ENCODE results near the gene SCYL2.
"Not testable (repeated sequence)": the region's sequence is repeated elsewhere in the genome, so short reads cannot be mapped to it uniquely, and the experiment has no call there.

Gene SCYL2

GRCh38 chr12:100308138-100308537 is 41.2 kb downstream of the SCYL2 start:
- in situ Hi-C loops (cut with MboI; ENCODE audit: low sequenced_read_pairs): not testable (repeated sequence)

GRCh38 chr12:100311317-100311716 is 44.3 kb downstream of the SCYL2 start:
- in situ Hi-C loops (cut with MboI; ENCODE audit: low sequenced_read_pairs): no loop called here

- in situ Hi-C loops (cut with MboI; ENCODE audit: low sequenced_read_pairs): no loop called here
Measured at GRCh38 chr12:100317371-100317770, 50.4 kb downstream of the SCYL2 start.

GRCh38 chr12:100324498-100324897 is 57.5 kb downstream of the SCYL2 start:
- in situ Hi-C loops (cut with MboI; ENCODE audit: low sequenced_read_pairs): no loop called here

GRCh38 chr12:100326208-100326607 is 59.2 kb downstream of the SCYL2 start:
- in situ Hi-C loops (cut with MboI; ENCODE audit: low sequenced_read_pairs): no loop called here

GRCh38 chr12:100329800-100330199 is 62.8 kb downstream of the SCYL2 start:
- in situ Hi-C loops (cut with MboI; ENCODE audit: low sequenced_read_pairs): no loop called here

GRCh38 chr12:100331871-100332270 is 64.9 kb downstream of the SCYL2 start:
- in situ Hi-C loops (cut with MboI; ENCODE audit: low sequenced_read_pairs): no loop called here

GRCh38 chr12:100332852-100333251 is 65.9 kb downstream of the SCYL2 start:
- in situ Hi-C loops (cut with MboI; ENCODE audit: low sequenced_read_pairs): no loop called here

- in situ Hi-C loops (cut with MboI; ENCODE audit: low sequenced_read_pairs): no loop called here
Measured at GRCh38 chr12:100337299-100337698, 70.3 kb downstream of the SCYL2 start.

- in situ Hi-C loops (cut with MboI; ENCODE audit: low sequenced_read_pairs): no loop called here
Measured at GRCh38 chr12:100337727-100338126, 70.8 kb downstream of the SCYL2 start.

GRCh38 chr12:100339071-100339470 is 72.1 kb downstream of the SCYL2 start:
- in situ Hi-C loops (cut with MboI; ENCODE audit: low sequenced_read_pairs): no loop called here

GRCh38 chr12:100342897-100343296 is 75.9 kb downstream of the SCYL2 start:
- in situ Hi-C loops (cut with MboI; ENCODE audit: low sequenced_read_pairs): not testable (repeated sequence)

GRCh38 chr12:100344351-100344750 is 77.4 kb downstream of the SCYL2 start:
- in situ Hi-C loops (cut with MboI; ENCODE audit: low sequenced_read_pairs): not testable (repeated sequence)

- in situ Hi-C loops (cut with MboI; ENCODE audit: low sequenced_read_pairs): no loop called here
Measured at GRCh38 chr12:100345020-100345767, 78.2 kb downstream of the SCYL2 start.

- in situ Hi-C loops (cut with MboI; ENCODE audit: low sequenced_read_pairs): no loop called here
Measured at GRCh38 chr12:100346660-100347059, 79.7 kb downstream of the SCYL2 start.

- in situ Hi-C loops (cut with MboI; ENCODE audit: low sequenced_read_pairs): no loop called here
Measured at GRCh38 chr12:100348657-100349454, 81.9 kb downstream of the SCYL2 start.

- in situ Hi-C loops (cut with MboI; ENCODE audit: low sequenced_read_pairs): no loop called here
Measured at GRCh38 chr12:100356644-100357223, 89.8 kb downstream of the SCYL2 start, which contains the start of gene SLC17A8. SLC17A8 (plus strand) TSS chr12:100357074; CDS start chr12:100357392, 318 bp downstream.

GRCh38 chr12:100359248-100359647 is 92.3 kb downstream of the SCYL2 start:
- in situ Hi-C loops (cut with MboI; ENCODE audit: low sequenced_read_pairs): no loop called here

GRCh38 chr12:100359822-100360221 is 92.8 kb downstream of the SCYL2 start:
- in situ Hi-C loops (cut with MboI; ENCODE audit: low sequenced_read_pairs): no loop called here

- in situ Hi-C loops (cut with MboI; ENCODE audit: low sequenced_read_pairs): no loop called here
Measured at GRCh38 chr12:100360450-100360849, 93.5 kb downstream of the SCYL2 start.

- in situ Hi-C loops (cut with MboI; ENCODE audit: low sequenced_read_pairs): no loop called here
Measured at GRCh38 chr12:100364324-100364723, 97.3 kb downstream of the SCYL2 start.

- in situ Hi-C loops (cut with MboI; ENCODE audit: low sequenced_read_pairs): no loop called here
Measured at GRCh38 chr12:100365411-100365810, 98.4 kb downstream of the SCYL2 start.

Measured in HL-60/S4 treated with retinoic acid at 250 ng/mL for 4 days and 3 days (cell line).